Cerebellar nuclear complex (tissue), 1 donor: Measurements from ENCODE around the gene PPM1J.
"Not testable (repeated sequence)": the region's sequence is repeated elsewhere in the genome, so short reads cannot be mapped to it uniquely, and the experiment has no call there.

Experiments
- DNase-seq, 2 experiments: peaks; one replicate each; lab custom pipeline; 2025; lab: John Stamatoyannopoulos, UW

The PPM1J gene, protein sequence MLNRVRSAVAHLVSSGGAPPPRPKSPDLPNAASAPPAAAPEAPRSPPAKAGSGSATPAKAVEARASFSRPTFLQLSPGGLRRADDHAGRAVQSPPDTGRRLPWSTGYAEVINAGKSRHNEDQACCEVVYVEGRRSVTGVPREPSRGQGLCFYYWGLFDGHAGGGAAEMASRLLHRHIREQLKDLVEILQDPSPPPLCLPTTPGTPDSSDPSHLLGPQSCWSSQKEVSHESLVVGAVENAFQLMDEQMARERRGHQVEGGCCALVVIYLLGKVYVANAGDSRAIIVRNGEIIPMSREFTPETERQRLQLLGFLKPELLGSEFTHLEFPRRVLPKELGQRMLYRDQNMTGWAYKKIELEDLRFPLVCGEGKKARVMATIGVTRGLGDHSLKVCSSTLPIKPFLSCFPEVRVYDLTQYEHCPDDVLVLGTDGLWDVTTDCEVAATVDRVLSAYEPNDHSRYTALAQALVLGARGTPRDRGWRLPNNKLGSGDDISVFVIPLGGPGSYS

DNA sequence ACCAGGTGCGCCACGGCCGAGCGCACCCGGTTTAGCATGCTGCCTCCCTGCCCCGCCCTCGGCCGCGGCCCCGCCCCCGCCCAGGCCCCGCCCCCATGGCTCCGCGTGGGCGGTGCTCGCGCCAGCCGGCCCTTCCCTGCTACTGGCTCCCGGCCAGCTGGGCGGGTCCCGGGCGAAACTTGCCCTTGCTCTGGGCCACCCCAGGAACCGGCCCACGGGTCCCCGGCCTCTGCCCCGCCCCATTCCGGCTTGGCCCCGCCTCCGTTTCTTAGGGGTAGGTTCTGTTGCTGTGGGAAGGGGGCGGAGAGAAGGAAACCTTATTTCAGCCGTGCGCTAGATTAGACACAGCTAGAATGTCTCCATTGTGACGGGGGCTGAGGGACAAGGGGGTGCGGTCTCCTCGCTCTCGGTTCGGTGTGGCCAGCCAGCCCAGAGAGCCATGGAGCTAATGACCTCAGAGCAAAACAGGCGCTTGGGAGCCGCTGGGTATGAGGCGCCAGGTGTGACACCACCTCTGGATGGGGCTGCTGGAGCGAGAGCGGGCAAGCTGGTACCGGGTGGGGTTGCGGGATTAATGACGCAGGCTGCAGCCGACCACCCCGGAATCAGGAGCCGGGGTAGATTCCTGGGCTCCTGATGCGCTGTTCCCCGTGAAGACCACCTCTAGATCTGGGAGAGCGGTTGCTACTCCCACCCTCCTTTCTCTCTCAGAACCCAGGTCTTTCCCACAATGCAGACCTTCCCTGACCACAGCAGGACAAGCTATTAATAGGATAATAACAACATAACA, at the start of gene PPM1J:
Gene PPM1J, minus strand, starts transcription at position 69 of the 790 bp plus-strand sequence. Its CDS starts 31 bp downstream, at position 38.
- DNase-seq, result peak in 1 of 2 experiments; percentile 40

DNA sequence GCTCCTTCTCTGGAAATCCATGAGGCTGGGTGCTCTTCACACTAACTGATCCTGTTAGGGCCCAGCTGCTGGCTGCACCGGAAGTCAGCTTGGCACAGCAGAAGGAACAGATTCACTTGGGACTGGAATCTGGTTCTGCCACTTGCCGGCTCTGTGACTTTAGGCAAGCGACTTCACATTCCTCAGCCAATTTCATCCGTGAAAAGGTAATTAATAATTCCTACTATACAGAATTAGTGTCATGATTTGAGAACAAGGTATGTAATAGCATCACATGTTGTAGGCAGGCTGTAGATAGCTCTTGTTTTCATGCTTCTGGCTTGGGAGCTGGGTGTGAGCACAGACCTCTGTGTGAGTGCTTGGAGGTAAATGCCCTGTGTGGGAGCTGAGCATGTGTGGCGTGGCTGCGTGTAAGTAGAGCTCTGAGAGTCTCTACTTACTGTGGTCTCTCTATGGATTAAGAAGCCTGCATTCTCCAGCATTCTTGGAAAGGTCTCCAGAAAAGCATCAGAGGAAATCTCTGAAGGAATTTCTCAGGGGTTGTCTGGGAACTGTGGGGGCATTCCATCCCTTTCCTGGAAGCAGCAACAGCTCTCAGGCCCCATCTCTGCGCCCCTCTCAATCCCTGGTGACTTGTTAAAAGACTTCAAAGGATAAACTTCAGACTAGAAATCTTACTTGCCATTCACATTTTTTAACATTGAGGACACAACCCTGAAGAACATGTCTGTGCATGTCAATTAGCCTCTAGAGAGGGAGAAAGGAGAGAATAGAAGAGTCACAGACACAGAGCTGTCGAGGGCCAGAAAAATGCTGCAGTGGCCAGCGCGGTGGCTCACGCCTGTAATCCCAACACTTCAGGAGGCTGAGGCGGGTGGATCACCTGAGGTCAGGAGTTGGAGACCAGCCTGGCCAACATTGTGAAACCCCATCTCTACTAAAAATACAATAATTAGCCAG, 47.7 kb upstream of the PPM1J start:
- DNase-seq, result no peak

DNA sequence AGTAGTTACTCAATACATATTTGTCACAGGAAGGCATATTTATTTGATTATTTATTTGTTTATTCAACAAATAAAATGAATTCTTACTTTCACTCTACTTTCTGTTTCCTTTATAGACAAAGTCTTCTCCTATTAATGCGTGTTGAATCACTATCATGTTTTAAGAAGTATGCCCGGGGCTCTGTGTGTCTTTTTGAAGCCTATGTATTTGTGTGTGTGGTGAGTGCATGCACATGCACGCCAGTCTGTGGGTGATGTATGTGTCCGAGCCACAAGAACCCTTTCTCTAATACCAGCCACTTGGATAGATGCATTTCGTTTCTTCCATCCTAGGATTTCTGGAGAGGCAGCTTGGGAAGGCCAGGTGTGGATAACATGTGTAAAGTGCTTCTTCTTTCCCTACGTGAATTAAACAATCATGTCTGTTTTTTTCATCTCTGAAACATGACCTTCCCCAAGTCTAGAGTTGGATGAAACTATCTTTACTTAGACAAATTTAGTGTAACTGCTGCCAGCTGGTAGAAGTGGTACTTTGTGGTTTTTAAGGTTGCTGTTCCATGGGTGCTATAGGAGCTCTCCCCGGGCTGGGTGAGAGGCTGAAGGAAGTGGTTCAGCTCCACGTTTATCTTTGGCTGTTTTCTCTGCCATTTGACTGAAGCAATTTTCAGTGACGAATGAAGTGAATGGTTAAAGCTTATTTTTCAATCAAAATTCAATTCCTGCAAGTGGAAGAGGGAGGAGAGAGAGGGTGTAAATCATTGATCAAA, 46.8 kb upstream of the PPM1J start:
- DNase-seq, result no peak

DNA sequence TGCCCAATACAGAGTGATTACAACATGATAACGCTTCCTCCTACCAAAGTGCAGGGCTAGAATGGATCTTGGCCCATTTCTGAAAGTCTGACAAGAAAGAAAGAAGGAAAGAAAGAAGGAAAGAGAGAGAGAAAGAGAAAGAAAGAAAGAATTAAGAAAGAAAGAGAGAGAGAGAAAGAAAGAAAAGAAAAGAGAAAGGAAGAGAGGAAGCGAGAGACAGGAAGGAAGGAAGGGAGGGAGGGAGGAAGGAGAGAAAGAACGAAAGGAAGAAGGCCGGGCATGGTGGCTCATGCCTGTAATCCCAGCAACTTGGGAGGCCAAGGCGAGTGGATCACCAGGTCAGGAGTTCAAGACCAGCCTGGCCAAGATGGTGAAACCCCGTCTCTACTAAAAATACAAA, 44.1 kb upstream of the PPM1J start:
- no peak for DNase-seq

DNA sequence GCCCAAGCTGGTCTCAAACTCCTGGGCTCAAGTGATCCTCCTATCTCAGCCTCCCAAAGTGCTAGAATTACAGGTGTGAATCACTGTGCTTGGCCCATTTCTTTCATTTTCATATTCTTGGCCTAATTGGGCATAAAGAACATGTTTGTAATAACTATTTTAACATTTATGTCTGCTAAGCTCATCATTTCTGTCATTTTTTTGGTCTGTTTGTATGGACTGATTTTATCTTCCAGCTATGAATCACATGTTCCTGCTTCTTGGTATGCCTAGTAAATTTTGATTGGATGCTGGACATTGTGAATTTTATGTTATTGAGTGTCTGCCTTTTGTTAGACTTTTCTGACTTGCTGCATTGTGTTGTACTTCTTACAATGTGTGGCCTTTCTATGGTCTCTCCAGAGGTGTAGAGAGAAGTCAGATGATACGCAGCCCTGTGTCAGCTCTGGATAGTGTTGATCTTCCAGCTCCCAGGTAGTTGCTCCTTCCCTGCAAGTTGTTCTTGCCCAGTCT, 39.0 kb upstream of the PPM1J start:
- no peak for DNase-seq

DNA sequence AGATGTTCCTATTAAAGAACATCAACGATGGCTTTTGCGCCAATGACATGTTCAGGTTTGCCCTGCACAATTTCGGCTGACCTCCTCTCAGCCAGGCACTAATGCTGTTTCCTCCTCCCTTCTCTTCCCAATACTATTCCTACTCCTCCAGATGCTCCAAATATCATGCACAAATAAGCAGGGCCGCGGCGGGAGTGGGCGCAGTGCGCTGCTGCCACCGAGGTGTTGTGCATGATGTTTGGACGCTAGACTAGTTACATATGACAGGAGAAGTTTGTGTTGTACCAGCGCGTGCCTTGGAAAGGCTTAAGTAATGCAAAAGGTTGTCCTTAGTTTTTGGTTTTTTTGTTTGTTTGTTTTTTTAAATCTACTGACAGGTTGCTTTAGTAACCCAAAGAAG, 33.3 kb upstream of the PPM1J start:
- no peak for DNase-seq

DNA sequence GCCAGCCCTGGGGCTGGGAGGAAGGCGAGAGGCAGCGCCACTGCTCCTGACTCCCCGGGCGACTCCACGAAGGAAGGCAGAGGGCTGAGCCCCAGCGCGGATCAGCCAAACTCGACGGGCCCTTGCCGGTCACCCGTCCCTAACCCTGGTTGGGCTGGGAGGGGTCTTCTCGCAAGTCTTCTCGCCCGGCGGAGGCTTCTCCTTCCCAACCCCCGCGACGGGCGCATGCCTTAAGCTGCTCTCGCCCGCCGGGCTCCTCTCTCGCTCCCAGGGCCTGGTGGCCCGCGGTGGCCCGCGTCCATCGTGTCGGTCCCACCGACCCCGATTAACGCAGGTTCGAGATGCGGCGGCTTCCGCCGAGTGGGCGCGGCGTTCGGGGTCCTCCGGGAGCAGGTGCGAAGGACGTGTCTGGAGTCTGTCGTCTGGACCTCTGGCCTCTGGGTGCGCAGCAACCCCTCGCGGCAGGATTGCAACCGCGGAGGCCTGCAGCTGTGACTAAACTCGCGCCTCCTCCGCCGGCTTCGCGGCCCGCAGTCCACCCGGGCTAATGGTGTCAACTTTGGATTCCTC, 29.0 kb upstream of the PPM1J start:
- no peak for DNase-seq

DNA sequence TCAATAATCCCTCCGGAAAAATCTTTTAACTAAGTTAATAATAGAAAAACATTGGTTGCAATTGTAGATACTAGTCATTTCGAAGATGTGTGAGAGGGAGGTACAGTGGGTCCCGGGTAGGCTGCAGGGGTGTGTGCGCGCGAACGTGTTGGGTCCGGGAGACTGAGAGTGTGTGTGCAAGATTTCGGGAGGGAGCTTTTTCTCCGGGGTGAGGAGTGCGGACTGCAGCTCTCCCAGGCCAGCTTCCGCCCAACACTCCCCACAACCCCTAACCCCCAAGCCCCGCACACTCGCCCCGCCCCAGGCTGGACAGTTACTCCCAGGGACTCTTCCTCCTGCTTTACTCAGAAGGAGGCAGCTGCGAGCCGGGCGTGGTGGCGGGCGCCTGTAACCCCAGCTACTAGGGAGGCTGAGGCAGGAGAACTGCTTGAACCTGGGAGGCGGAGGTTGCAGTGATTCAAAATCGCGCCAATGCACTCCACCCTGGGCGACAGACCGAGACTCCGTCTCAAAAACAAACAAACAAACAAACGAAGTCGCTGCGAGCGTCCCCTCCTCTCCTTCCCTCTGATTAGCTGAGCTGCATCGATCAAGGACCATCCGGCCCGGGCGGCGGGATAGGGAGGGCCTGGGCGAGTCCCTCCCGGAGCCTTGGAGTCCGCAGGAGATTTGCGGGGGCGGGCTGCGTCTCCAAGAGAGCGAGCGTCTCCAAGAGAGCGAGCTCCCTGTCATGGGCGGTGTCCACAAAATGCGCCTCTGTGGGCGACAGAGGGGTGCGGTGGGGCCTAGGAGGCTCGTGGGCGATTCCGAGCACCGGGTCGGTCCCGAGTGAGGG, 28.3 kb upstream of the PPM1J start:
- no peak for DNase-seq

DNA sequence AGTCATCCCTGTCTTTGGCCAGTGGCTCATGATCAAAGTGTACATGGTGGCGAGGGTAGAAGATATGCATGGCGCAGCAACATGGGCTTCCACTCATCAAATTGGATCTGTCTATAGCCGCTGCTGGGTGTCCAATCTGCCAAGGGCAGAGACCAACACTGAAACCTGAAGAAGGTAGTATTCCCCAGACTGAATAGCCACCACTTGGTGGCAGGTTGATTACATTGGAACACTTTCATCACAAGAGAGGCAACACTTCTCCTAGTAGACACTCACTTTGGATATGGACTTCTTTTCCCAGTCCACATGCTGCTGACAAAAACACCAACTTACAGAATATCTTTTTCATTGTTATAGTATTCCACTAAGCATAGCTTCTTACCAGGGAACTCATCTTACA, 22.4 kb upstream of the PPM1J start:
- DNase-seq, result no peak

DNA sequence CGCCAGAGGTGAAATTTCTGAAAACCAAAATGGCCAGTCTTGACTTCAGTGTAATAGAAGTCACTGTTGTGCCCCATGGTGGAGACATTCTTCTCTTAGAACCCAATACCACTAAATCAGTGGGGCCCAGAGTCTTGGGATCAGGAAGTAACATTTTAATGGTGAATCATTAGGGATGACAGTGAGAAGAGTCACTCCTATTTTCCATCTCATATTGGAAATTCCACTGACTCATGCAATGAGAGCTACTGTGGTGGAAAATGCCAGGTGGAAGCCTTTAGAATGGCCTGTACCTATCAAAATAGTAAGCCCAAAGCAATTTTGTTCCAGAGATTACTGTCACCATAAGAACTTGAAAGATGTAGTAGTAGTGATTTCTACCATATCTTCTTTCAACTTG, 20.6 kb upstream of the PPM1J start:
- DNase-seq, result no peak

DNA sequence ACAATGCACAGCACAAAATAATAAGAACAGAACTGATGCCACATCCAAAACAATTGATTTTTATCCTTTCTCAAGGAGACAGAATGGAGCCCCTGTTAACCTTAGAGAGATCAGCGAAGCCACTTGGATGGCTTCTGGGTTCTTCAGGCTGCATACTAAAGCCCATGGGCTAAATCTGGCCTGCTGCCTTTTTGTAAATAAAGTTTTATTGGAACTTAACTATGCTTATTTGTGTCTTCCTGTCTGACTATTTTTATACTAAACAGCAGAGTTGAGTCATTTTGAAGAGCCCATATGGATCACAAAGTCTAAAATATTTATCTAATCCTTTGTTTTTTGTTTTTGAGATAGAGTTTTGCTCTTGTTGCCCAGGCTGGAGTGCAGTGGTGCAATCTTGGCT, 16.3 kb upstream of the PPM1J start:
- DNase-seq, result no peak

DNA sequence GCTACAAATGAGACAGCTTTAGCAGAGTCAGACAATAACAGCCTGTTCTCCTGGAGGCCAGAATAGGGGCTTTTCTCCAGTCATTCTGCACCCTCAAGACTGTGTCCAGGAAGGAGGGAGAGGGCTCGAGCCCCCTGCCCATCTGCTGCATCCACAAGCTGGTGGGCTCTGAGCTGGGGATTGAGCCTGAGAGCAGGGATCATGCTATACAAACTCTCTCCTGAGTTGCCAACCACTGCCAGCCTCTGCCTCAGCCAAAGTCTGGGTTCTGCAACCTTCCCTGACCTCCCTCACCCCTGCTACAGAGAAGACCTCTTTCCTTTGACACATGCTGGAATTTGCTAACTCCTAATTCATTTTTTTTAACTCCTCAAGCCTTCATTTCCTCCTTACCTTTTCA, 14.8 kb upstream of the PPM1J start:
- DNase-seq, result no peak

DNA sequence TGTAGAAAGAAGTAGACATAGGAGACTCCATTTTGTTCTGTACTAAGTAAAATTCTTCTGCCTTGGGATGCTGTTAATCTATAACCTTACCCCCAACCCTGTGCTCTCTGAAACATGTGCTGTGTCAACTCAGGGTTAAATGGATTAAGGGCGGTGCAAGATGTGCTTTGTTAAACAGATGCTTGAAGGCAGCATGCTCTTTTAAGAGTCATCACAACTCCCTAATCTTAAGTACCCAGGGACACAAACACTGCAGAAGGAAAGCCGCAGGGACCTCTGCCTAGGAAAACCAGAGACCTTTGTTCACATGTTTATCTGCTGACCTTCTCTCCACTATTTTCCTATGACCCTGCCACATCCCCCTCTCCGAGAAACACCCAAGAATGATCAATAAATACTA, 13.9 kb upstream of the PPM1J start:
- DNase-seq, result not testable (repeated sequence)

DNA sequence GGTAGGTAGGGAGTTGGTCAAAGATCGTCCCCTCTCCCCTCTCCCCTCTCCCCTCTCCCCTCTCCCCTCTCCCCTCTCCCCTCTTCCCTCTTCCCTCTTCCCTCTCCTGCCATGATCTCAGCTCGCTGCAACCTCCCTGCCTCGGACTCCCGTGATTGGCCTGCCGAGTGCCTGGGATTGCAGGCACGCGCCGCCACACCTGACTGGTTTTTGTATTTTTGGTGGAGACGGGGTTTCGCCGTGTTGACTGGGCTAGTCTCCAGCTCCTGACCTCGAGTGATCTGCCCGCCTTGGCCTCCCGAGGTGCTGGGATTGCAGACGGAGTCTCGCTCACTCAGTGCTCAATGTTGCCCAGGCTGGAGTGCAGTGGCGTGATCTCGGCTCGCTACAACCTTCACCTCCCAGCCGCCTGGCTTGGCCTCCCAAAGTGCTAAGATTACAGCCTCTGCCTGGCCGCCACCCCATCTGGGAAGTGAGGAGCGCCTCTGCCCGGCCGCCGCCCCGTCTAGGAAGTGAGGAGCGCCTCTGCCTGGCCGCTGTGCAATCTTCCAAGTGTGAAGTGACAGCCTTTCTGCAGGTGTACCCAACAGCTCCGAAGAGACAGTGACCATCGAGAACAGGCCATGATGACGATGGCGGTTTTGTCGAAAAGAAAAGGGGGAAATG, 13.3 kb upstream of the PPM1J start:
- DNase-seq, result not testable (repeated sequence)

DNA sequence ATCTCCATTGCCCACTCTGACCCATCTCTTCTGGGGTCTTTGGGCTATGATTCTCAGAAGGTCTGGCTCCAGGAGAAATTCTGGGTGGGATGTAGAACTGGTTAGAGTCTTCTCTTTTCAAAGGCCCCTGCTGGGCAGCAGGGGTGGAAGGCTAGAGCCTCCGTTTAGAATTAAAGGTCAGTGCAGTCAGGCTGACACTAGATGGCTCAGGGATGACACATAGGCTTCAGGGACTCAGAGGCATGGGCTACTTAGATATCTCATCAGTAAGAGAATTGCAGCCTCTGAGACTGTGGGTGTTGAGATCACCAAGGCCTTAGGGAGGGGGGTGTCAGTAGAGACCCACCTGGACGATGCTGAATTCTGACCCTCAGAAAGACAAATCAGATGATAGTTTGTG, 12.6 kb upstream of the PPM1J start:
- DNase-seq, result no peak

DNA sequence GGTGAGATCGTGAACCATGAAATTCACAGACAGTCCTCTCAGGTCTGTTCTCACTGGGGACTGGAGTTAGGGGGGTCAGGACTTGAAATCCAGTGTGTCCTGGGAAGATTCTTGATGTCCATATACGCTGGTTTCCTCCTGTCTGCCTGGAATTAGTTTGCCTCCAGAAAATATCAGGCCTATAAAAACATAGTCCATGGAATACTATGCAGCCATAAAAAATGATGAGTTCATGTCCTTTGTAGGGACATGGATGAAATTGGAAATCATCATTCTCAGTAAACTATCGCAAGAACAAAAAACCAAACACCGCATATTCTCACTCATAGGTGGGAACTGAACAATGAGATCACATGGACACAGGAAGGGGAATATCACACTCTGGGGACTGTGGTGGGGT, 9.1 kb upstream of the PPM1J start:
- DNase-seq, result not testable (repeated sequence)

DNA sequence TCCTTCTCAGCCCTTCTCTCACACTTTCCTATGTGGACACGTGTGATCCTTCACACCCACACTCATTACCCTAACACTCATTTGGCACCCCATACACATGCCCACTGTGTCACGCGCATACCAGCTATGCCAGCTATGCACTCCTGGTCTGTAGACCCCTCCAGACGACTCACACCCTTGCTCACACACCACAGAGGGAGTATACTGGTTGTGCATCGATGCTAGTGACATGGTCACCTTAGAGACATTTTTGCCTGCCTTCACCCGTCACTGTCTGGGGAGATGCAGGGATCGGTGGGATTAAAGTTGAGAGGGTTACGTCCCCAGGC, 8.3 kb upstream of the PPM1J start:
- DNase-seq, result no peak

DNA sequence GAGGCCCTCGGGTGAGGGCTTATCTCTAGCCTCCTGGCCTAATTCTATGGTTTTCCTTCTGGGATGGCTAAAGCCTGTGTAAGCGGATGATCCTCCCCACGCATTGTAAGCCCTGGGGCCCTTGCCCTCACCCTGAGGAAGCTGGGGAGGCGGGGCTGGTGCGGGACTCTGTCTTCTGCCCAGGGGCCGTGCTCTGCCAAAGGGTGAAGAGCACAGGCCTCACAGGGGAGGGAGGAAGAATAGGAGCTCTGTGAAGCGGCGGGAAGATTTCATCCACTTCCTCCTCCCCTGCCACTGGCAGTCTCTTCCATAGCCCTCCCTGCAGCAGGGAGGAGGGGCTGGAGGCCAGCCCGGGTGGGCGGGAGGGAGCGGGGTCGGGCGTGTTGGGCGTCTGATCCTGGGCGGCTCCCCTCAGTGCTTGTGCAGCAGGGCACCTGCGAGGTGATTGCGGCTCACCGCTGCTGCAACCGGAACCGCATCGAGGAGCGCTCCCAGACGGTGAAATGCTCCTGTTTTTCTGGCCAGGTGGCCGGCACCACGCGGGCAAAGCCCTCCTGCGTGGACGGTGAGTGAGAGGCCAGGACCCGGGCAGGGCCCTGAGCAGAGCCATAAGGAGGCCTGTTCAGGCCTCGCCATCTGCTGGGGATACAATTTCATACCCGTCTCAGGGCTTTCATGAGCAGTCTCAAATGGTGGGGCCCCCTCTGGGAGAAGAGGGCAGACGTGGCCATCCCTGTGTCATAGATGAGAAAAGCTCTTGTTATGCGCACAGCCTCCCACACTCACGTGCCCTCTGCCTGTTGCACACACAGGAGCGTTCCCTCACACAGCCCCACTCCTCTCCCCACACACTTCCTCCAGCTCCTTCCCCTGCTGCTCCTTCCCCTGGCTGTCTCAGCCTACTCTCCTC, 7.7 kb upstream of the PPM1J start:
- no peak for DNase-seq
